Astrocyte (in vitro differentiated cells and primary cell): ENCODE data around the gene WWTR1.

ENCODE experiments used
- EZH2 ChIP-seq: IDR thresholded peaks from 2 replicates; pipeline ENCODE4 v1.6.1; 2012; ENCODE audit warnings: mild to moderate bottlenecking, low read length, inconsistent platforms; ENCODE audit not compliant: insufficient read depth
- TF ChIP-seq, protein P1 (sequence below): IDR thresholded peaks from 2 replicates; pipeline ENCODE4 v1.5.1; 2011; ENCODE audit warnings: low read depth, mild to moderate bottlenecking, inconsistent platforms, low read length, moderate library complexity; ENCODE audit not compliant: insufficient read depth

DNA sequence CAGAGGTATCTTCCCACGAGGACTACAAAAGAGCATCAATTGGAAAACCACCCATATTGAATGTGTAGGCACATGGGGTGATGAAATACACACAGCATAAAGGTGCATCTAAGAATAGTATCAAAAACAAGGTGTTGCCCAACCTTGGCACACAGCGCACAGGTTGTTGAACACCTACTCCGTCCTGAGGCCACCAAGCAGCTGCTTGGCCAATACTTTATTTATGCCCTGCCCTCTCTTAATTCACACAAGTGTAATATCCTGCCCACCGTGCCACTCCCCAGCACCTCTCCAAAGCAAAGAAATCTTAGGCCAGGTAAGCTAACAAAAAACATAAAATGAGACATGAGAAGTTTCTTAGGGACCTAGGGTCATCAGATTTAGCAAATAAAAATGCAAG lies 31.2 kb downstream of the WWTR1 start:
- TF ChIP-seq, protein P1, sequence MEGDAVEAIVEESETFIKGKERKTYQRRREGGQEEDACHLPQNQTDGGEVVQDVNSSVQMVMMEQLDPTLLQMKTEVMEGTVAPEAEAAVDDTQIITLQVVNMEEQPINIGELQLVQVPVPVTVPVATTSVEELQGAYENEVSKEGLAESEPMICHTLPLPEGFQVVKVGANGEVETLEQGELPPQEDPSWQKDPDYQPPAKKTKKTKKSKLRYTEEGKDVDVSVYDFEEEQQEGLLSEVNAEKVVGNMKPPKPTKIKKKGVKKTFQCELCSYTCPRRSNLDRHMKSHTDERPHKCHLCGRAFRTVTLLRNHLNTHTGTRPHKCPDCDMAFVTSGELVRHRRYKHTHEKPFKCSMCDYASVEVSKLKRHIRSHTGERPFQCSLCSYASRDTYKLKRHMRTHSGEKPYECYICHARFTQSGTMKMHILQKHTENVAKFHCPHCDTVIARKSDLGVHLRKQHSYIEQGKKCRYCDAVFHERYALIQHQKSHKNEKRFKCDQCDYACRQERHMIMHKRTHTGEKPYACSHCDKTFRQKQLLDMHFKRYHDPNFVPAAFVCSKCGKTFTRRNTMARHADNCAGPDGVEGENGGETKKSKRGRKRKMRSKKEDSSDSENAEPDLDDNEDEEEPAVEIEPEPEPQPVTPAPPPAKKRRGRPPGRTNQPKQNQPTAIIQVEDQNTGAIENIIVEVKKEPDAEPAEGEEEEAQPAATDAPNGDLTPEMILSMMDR = no peak
- no peak for TF ChIP-seq EZH2
